ENCODE data around the gene ACOT8. TPM values are rescaled to one million over a fixed set of nuclear protein-coding genes. Genes with fewer than 3 reads are reported as not detected.

The ACOT8 gene
- total and polyA plus RNA-seq, 11 donors: 22.5 to 57.8 (median 32.4) TPM

GRCh38 chr20:45887346-45887715 is 30.1 kb upstream of the ACOT8 start, which contains the start of gene SPATA25:
Gene SPATA25 (minus strand): TSS chr20:45887622. CDS start chr20:45887590, 32 bp downstream.
- DNase-seq (no peak), ATAC-seq (no peak)
- TF ChIP-seq POLR2A (IDR thresholded peaks at IDR 0.05) (no peak), CTCF (IDR thresholded peaks at IDR 0.05) (no peak)
- Histone ChIP-seq H3K9me3 (no peaks in the 10 kb centered on the region), H3K27me3 (no peaks in the 10 kb centered on the region), H3K4me3 (no peak within 1 kb of the TSS), H3K36me3 (peaks cover 0 to 59% (median 39%) of the 10 kb centered on the region in 9 donors), H3K4me1 (peaks cover 3 to 40% (median 25%) of the 10 kb centered on the region in 12 donors), H3K27ac (no peak within 1 kb of the TSS)
- 88 to 94% (median 93%) methylated on average over 8 of the region's 8 CpGs for WGBS, 4 donors
- intact Hi-C loops (cut with DNase I): loop anchor here in 1 of 10 donors (5.0 kb wide), 1 partner anchor 50 kb away; no protein-coding TSS in a partner anchor

- Histone ChIP-seq H3K4me1 (peaks cover 2 to 40% (median 25%) of the 10 kb centered on the region in 12 donors), H3K9me3 (no peaks in the 10 kb centered on the region), H3K27me3 (no peaks in the 10 kb centered on the region), H3K36me3 (peaks cover 0 to 60% (median 39%) of the 10 kb centered on the region in 9 donors), H3K27ac (no peak overlapping the region), H3K4me3 (no peak overlapping the region)
- ATAC-seq: no peak
- TF ChIP-seq POLR2A (IDR thresholded peaks at IDR 0.05): no peak
- TF ChIP-seq CTCF (IDR thresholded peaks at IDR 0.05): no peak
- intact Hi-C loops (cut with DNase I): loop anchor here in 1 of 10 donors (5.0 kb wide), 1 partner anchor 51 kb away; no protein-coding TSS in a partner anchor
- WGBS, 4 donors: 88 to 93% (median 90%) methylated on average over 14 to 19 of the region's 19 CpGs
- no peak for DNase-seq
Observed at GRCh38 chr20:45886590-45887345, 29.6 kb upstream of the ACOT8 start.

GRCh38 chr20:45883100-45883469 is 25.9 kb upstream of the ACOT8 start:
- no peak overlapping the region for H3K27ac ChIP-seq
- H3K36me3 ChIP-seq: peaks cover 0 to 65% (median 42%) of the 10 kb centered on the region in 9 donors
- intact Hi-C loops (cut with DNase I): no loop called here
- H3K27me3 ChIP-seq: no peaks in the 10 kb centered on the region
- no peak overlapping the region for H3K4me3 ChIP-seq
- 73 to 83% (median 78%) methylated on average over 9 of the region's 9 CpGs for WGBS, 4 donors
- no peak for TF ChIP-seq POLR2A (IDR thresholded peaks at IDR 0.05)
- peaks cover 0 to 34% (median 15%) of the 10 kb centered on the region in 12 donors for H3K4me1 ChIP-seq
- H3K9me3 ChIP-seq: no peaks in the 10 kb centered on the region
- ATAC-seq (no peak), DNase-seq (no peak)

- H3K4me1 ChIP-seq: peaks cover 0 to 34% (median 15%) of the 10 kb centered on the region in 12 donors
- no peak for DNase-seq
- intact Hi-C loops (cut with DNase I): no loop called here
- no peaks in the 10 kb centered on the region for H3K9me3 ChIP-seq
- H3K27me3 ChIP-seq: no peaks in the 10 kb centered on the region
- TF ChIP-seq CTCF (IDR thresholded peaks at IDR 0.05): no peak
- no peak for TF ChIP-seq POLR2A (IDR thresholded peaks at IDR 0.05)
- WGBS, 4 donors: 77 to 85% (median 79%) methylated on average over 4 of the region's 4 CpGs
- H3K4me3 ChIP-seq: no peak overlapping the region
- H3K27ac ChIP-seq: no peak overlapping the region
- peaks cover 0 to 66% (median 42%) of the 10 kb centered on the region in 9 donors for H3K36me3 ChIP-seq
- no peak for ATAC-seq
Observed at GRCh38 chr20:45882469-45883099, 25.4 kb upstream of the ACOT8 start.

Measured in heart left ventricle (tissue), 16 donors.